HFF-Myc (cell line): ENCODE results near the gene ARID3B.
"Not testable (repeated sequence)": the region's sequence is repeated elsewhere in the genome, so short reads cannot be mapped to it uniquely, and the experiment has no call there.

Experiments
- DNase-seq: peaks from one replicate; pipeline ENCODE4 v3.0.0-alpha.2; 2011; ENCODE audit warnings: low read depth; ENCODE audit errors: extremely low read depth
- H3K4me3 ChIP-seq: replicated peaks from 2 replicates; pipeline ENCODE4 v1.5.1; 2011; ENCODE audit warnings: low read depth, mild to moderate bottlenecking, control low read depth, low read length
- CTCF ChIP-seq: IDR thresholded peaks from 2 replicates; pipeline ENCODE4 v1.5.1; 2012; ENCODE audit warnings: mild to moderate bottlenecking, low read depth, low read length, control low read depth; ENCODE audit errors: missing control alignments

ARID3B gene

GRCh38 chr15:74589826-74590225 is 48.8 kb downstream of the ARID3B start:
- no peak overlapping the region for H3K4me3 ChIP-seq
- no peak for DNase-seq
- TF ChIP-seq CTCF = no peak

- TF ChIP-seq CTCF = no peak
- H3K4me3 ChIP-seq = no peak overlapping the region
- DNase-seq = no peak
Measured at GRCh38 chr15:74592222-74592621, 51.2 kb downstream of the ARID3B start.

DNA sequence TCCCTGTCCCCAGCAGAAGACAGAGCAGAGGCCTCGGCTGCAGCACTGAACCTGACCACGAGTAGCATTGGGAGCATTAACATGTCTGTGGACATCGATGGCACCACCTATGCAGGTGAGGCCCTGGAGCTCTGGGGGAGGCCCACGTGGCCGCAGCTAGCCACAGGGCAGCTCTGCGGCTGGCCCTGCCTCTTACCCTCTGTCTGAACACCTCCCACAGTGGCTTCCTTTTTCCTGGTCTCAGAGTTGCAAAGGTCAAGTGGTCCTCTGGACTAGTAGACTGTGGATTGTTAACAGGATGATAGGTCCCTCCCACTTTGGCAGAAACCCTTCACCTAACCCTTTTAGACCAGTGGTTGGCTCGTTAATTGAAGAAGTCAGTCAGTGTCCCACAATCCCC is 52.1 kb downstream of the ARID3B start:
- no peak for DNase-seq
- no peak overlapping the region for H3K4me3 ChIP-seq
- TF ChIP-seq CTCF = no peak

- H3K4me3 ChIP-seq = no peak overlapping the region
- no peak for TF ChIP-seq CTCF
Measured at GRCh38 chr15:74594455-74594854, 53.4 kb downstream of the ARID3B start.

DNA sequence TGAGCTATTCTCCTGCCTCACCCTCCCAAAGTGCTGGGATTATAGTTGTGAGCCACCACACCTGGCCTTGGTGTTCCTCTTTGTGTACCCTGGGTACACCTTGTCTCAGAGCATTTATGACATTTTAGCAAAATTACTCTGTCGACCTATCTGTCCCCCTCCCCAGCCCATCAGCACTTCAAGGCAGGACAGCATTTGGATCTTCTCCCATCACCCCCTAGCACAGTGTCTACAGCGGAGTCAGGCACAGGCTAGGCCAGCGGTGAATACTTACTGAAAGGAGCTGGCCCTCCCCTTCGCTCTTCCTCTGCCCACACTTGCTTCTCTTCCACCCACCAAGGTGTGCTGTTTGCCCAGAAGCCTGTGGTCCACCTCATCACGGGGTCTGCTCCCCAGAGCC is 54.3 kb downstream of the ARID3B start:
- no peak for DNase-seq
- H3K4me3 ChIP-seq = no peak overlapping the region
- no peak for TF ChIP-seq CTCF

More at GRCh38 chr15:74594455-74594854, 53.4 kb downstream of the ARID3B start:
- DNase-seq = no peak

DNA sequence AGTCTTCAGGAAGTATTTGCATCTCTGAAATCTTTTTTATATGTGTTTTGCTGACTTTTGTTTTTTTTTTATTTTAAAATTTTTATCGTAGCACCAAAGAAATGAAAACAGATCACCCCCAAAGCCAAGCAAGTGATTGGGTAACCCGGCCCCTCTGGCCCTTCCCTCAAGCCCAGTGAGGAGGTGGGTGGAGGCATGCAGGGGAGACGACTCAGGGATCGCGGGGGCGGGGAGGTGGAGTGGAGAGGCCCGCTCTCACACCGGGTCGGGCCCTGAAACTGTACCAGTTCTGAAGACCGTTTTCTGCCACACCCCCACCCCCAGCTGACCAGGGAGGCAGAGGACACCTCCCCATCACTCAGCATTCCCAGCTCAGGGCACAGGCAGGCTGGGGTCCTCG is 55.7 kb downstream of the ARID3B start:
- not testable (repeated sequence) for H3K4me3 ChIP-seq, DNase-seq

DNA sequence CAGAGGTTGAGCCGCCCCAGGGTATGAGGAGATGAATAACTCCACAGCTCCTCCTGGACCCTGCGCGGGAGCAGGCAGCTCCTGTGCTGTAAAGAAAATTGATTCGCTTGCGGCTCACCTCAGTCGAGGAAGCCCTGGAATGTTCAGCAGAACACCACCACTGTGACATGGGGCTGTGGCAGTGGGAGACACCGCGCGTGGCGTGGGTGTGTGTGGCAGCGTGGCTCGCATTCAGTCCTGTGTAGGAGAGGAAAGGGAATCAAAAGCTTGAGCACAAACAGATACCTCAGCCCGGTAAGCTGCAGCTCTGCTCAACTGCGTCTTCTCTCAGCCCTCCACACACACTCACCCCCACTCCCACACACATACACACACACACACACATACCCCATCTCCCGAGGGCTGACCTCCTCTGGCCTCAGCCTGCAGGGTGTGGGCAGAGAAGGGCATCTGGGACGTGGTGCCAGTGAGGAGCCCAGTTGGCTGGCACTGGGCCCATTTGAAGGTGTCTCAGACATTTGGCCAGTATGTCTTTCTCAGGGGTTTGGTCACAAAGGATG is 56.2 kb downstream of the ARID3B start:
- DNase-seq, H3K4me3 ChIP-seq: not testable (repeated sequence)

DNA sequence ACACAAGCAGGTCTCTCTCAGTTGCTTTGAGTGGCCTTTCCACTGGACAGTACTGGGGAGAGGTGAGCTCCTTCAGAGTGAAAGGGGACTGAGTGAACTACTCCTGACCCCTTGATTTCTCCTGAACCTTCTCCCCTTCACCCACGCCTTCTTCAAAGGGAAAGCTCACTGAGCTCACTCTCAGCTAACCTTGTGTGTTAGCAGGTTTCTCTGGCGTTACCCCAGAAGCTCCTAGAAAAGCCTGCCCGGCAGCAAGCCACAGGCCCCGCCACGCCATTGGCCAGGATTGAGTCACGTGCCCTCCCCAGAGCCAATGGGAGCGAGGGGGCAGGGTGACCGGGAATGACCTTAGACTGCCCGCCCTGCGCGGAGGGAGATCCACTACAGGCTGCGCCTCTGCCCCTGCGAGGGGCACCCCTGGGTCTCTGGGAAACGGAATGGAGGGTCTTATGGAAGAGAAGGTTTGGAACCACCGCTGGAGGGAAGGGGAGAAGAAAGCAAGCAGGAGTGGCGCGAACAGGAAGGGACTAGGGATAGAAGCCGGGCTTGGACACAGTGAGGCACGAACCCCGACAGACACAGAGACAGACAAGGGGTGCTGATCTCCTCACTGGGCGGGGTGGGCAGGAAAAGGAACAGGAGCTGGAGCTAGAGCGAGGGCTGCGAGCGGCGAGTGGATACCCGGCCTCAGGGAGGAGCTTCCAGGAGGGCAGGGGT is 57.3 kb downstream of the ARID3B start:
- H3K4me3 ChIP-seq = peak overlapping the region; percentile 57
- TF ChIP-seq CTCF = no peak
- peak; percentile 74 for DNase-seq
